Amniotic stem cell (primary cell): ENCODE results near the gene ROPN1L.
A peak's percentile ranks its signal among the peaks of the same experiment; 100 is the strongest.
"Not testable (repeated sequence)": the region's sequence is repeated elsewhere in the genome, so short reads cannot be mapped to it uniquely, and the experiment has no call there.

Source experiments
- DNase-seq: peaks from one replicate; lab custom pipeline; 2025; lab: John Stamatoyannopoulos, UW

Gene ROPN1L

GRCh38 chr5:10479154-10479721 is 37.6 kb downstream of the ROPN1L start:
- peak; percentile 52 for DNase-seq

- DNase-seq, result no peak
Measured at GRCh38 chr5:10480237-10480985, 38.7 kb downstream of the ROPN1L start.

GRCh38 chr5:10481241-10481935 is 39.7 kb downstream of the ROPN1L start:
- DNase-seq, result no peak

GRCh38 chr5:10482791-10483530 is 41.3 kb downstream of the ROPN1L start:
- DNase-seq, result no peak

- DNase-seq, result no peak
Measured at GRCh38 chr5:10484774-10485141, 43.1 kb downstream of the ROPN1L start.

GRCh38 chr5:10485142-10485795 is 43.6 kb downstream of the ROPN1L start:
- DNase-seq, result peak; percentile 93

- DNase-seq, result no peak
Measured at GRCh38 chr5:10485897-10486296, 44.2 kb downstream of the ROPN1L start.

- no peak for DNase-seq
Measured at GRCh38 chr5:10486511-10487344, 45.0 kb downstream of the ROPN1L start.

- DNase-seq, result no peak
Measured at GRCh38 chr5:10488144-10488543, 46.5 kb downstream of the ROPN1L start.

- DNase-seq, result no peak
Measured at GRCh38 chr5:10489810-10490426, 48.2 kb downstream of the ROPN1L start.

GRCh38 chr5:10490927-10491672 is 49.4 kb downstream of the ROPN1L start:
- DNase-seq, result no peak

- DNase-seq, result no peak
Measured at GRCh38 chr5:10491673-10492026, 50.0 kb downstream of the ROPN1L start.

GRCh38 chr5:10493884-10494283 is 52.2 kb downstream of the ROPN1L start:
- no peak for DNase-seq

- DNase-seq, result not testable (repeated sequence)
Measured at GRCh38 chr5:10494497-10494896, 52.8 kb downstream of the ROPN1L start.

- no peak for DNase-seq
Measured at GRCh38 chr5:10497554-10497953, 55.9 kb downstream of the ROPN1L start.

- DNase-seq, result no peak
Measured at GRCh38 chr5:10498350-10498749, 56.7 kb downstream of the ROPN1L start.

- no peak for DNase-seq
Measured at GRCh38 chr5:10499066-10499465, 57.4 kb downstream of the ROPN1L start.

GRCh38 chr5:10499776-10500175 is 58.1 kb downstream of the ROPN1L start:
- DNase-seq, result no peak

- DNase-seq, result no peak
Measured at GRCh38 chr5:10500669-10501068, 59.0 kb downstream of the ROPN1L start.

- no peak for DNase-seq
Measured at GRCh38 chr5:10501554-10502075, 59.9 kb downstream of the ROPN1L start.
